Lower lobe of right lung (tissue), 2 donors: ENCODE measurements around the gene INO80. TPM values are rescaled to one million over a fixed set of nuclear protein-coding genes. Genes with fewer than 3 reads are reported as not detected.
A peak's percentile ranks its signal among the peaks of the same experiment; 100 is the strongest.

Experiments used
- ATAC-seq, 2 donors: fragments of 200-7000 bp; cut with Tn5 transposase; one replicate each; pipeline ENCODE4 v1.9.1; 2020 to 2022; ENCODE audit warnings: mild to moderate bottlenecking in 2 of 2, moderate library complexity in 2 of 2
- DNase-seq: peaks from one replicate; pipeline ENCODE4 v3.0.0-alpha.2; 2020
- H3K27ac ChIP-seq: fragments of 200-600 bp; one replicate; pipeline ENCODE4 v1.8.0; 2022
- H3K27me3 ChIP-seq: fragments of 200-600 bp; one replicate; pipeline ENCODE4 v1.8.0; 2022; ENCODE audit warnings: low read depth
- H3K36me3 ChIP-seq: fragments of 200-600 bp; one replicate; pipeline ENCODE4 v1.8.0; 2022; ENCODE audit warnings: mild to moderate bottlenecking
- H3K4me1 ChIP-seq: fragments of 200-600 bp; one replicate; pipeline ENCODE4 v1.8.0; 2022
- H3K4me3 ChIP-seq: fragments of 200-600 bp; one replicate; pipeline ENCODE4 v1.8.0; 2022; ENCODE audit warnings: mild to moderate bottlenecking
- H3K9me3 ChIP-seq: fragments of 200-600 bp; one replicate; pipeline ENCODE4 v1.8.0; 2022
- CTCF ChIP-seq: fragments of 200-600 bp; IDR thresholded peaks from one replicate; pipeline ENCODE4 v1.8.0; 2022; ENCODE audit warnings: antibody characterized with exemption, mild to moderate bottlenecking
- intact Hi-C: fragments of 100-400 bp; cut with DNase I; formaldehyde crosslinking; loops from one replicate; pipeline ENCODE4 v1.11.0; 2022
- total RNA-seq: library from RNA; stranded (reverse); fragmentation: NEBNext Ultra II Directional; extraction: Animal tissue kit (Norgen Biotek cat#: 25700); gene quantifications from one replicate; pipeline ENCODE4 v1.2.1, GENCODE V29; 2021
- donor health status: DM: no; HTN: yes; CAD: no; lungs with severe emphysema.

Gene INO80
- total RNA-seq, 1 donor from 2014 or later = 25.0 TPM

- no peak for TF ChIP-seq CTCF
- no peaks in the 10 kb centered on the region for H3K27me3 ChIP-seq
- ATAC-seq = no peak
- H3K4me3 ChIP-seq = no peak overlapping the region
- H3K4me1 ChIP-seq = no peaks in the 10 kb centered on the region
- H3K36me3 ChIP-seq = no peaks in the 10 kb centered on the region
- H3K9me3 ChIP-seq = no peaks in the 10 kb centered on the region
- intact Hi-C loops = no loop called here
- no peak for DNase-seq
- no peak overlapping the region for H3K27ac ChIP-seq
These were observed 6.8 kb upstream of the INO80 start for GRCh38 chr15:41122849-41123248.

DNA sequence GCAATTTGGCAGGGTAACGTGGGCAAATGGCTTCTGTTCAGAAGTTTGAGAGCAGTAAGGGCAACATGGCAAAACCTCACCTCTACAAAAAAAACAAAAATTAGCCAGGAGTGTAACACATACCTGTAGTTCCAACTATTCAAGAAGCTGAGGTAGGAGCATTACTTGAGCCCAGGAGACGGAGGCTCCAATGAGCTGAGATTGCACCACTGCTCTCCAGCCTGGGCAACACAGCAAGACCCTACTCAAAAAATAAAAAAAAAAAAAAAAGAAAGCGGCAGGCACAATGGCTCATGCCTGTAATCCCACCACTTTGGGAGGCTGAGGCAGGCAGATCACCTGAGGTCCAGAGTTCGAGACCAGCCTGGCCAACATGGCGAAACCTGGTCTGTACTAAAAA is 5.9 kb upstream of the INO80 start:
- intact Hi-C loops = no loop called here
- Histone ChIP-seq H3K27me3 (no peaks in the 10 kb centered on the region), H3K36me3 (no peaks in the 10 kb centered on the region), H3K27ac (no peak overlapping the region), H3K4me1 (peaks cover 4% of the 10 kb centered on the region), H3K4me3 (no peak overlapping the region), H3K9me3 (no peaks in the 10 kb centered on the region)
- DNase-seq (no peak), ATAC-seq (no peak)
- TF ChIP-seq CTCF = no peak

DNA sequence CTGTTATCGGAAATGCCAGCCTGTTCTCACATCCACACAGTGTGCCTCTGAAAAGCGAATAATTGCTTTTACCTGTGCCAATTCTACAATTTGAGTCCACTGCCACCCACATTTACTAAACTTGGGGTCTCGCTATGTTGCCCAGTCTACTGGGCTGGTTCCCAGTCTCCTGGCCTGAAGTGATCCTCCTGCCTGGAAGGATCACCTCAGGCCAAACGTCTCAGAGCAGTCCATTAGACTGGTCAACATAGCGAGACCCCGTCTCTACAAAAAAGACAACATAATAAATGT is 827 bp upstream of the INO80 start:
- Histone ChIP-seq H3K4me1 (peaks cover 25% of the 10 kb centered on the region), H3K27me3 (no peaks in the 10 kb centered on the region), H3K9me3 (no peaks in the 10 kb centered on the region), H3K27ac (peak overlapping the region; percentile 100), H3K4me3 (peak overlapping the region; percentile 67), H3K36me3 (no peaks in the 10 kb centered on the region)
- TF ChIP-seq CTCF = no peak
- ATAC-seq = no peak
- no peak for DNase-seq
- intact Hi-C loops = no loop called here

DNA sequence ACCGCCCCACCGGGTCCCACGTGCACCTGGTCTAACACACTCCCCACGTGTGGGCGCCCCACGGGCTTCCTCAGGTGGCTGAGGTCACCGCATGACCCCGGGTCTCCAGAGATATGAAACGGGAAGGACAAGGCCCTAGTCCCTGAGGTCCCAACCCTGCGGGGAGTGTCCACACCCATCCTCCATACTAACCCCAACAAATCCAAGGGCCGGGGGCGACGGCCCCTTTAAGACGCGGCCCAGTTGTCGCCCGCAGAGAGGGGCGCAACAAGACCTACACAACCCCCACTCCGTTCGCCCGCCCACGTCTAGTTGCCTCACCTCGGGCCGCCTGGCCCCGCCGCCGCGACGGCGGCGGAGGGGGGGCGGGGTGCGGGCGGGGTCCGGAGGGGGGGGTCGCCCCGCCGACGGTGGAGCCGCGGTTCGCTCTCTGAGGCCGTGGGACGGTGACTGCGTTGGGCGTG is 396 bp downstream of the INO80 start:
- no peak for TF ChIP-seq CTCF
- Histone ChIP-seq H3K36me3 (no peaks in the 10 kb centered on the region), H3K4me1 (peaks cover 26% of the 10 kb centered on the region), H3K4me3 (peak overlapping the region; percentile 67), H3K27me3 (no peaks in the 10 kb centered on the region), H3K9me3 (no peaks in the 10 kb centered on the region), H3K27ac (peak overlapping the region; percentile 100)
- DNase-seq (peak; percentile 85), ATAC-seq (peak; percentile 83 to 85)
- intact Hi-C loops = no loop called here

- ATAC-seq (peak in 1 of 2 donors; percentile 0), DNase-seq (no peak)
- Histone ChIP-seq H3K9me3 (no peaks in the 10 kb centered on the region), H3K36me3 (peaks cover 1% of the 10 kb centered on the region), H3K4me3 (peak overlapping the region; percentile 67), H3K27me3 (no peaks in the 10 kb centered on the region), H3K4me1 (peaks cover 31% of the 10 kb centered on the region), H3K27ac (peak overlapping the region; percentile 100)
- intact Hi-C loops = no loop called here
- TF ChIP-seq CTCF = no peak
These were observed 874 bp downstream of the INO80 start for GRCh38 chr15:41115161-41115651.

GRCh38 chr15:41106947-41107346 is 9.1 kb downstream of the INO80 start:
- no peak for TF ChIP-seq CTCF

More at GRCh38 chr15:41106947-41107346, 9.1 kb downstream of the INO80 start:
- DNase-seq (no peak), ATAC-seq (no peak)
- H3K27ac ChIP-seq = no peak overlapping the region
- H3K36me3 ChIP-seq = peaks cover 13% of the 10 kb centered on the region
- no peaks in the 10 kb centered on the region for H3K9me3 ChIP-seq
- intact Hi-C loops = no loop called here
- no peak overlapping the region for H3K4me3 ChIP-seq
- H3K4me1 ChIP-seq = peaks cover 17% of the 10 kb centered on the region
- H3K27me3 ChIP-seq = no peaks in the 10 kb centered on the region
